ENCODE results near the gene EIF4A3.

EIF4A3 gene

DNA sequence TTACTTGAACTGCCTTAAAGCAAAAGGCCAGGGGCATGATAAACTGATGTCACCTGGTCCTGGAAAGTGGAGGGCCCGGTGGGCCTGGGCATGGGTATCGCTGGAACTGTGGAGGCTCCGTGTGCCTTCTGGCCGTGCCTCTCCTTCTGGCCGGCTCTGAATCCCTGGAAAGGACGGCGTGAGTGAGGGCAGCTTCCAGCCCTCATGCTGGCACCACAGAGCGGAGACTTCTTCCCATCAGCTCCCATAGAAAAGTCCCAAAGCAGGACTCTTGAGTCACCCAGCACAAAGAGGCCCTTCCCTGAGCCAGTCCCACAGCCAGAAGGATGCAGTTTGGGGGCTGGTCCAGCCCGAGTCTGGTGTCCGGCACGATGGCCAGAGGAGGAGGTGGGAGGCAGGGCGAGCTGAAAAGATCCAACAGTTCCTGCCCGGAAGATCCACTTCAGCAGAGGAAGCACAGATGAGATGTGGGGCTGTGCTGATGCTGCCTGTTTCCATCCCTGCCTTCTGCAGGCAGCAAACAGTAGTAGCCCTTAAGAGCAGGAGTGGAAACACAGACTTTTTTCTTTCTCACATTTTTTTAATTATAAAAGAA lies 37.8 kb downstream of the EIF4A3 start:
- TF ChIP-seq, protein P1, sequence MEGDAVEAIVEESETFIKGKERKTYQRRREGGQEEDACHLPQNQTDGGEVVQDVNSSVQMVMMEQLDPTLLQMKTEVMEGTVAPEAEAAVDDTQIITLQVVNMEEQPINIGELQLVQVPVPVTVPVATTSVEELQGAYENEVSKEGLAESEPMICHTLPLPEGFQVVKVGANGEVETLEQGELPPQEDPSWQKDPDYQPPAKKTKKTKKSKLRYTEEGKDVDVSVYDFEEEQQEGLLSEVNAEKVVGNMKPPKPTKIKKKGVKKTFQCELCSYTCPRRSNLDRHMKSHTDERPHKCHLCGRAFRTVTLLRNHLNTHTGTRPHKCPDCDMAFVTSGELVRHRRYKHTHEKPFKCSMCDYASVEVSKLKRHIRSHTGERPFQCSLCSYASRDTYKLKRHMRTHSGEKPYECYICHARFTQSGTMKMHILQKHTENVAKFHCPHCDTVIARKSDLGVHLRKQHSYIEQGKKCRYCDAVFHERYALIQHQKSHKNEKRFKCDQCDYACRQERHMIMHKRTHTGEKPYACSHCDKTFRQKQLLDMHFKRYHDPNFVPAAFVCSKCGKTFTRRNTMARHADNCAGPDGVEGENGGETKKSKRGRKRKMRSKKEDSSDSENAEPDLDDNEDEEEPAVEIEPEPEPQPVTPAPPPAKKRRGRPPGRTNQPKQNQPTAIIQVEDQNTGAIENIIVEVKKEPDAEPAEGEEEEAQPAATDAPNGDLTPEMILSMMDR (IDR thresholded peaks at IDR 0.05; ENCODE audit: insufficient read depth, missing control alignments), result no peak
- FAIRE-seq, result no peak
- DNase-seq (ENCODE audit: insufficient read length, low spot score), result no peak

DNA sequence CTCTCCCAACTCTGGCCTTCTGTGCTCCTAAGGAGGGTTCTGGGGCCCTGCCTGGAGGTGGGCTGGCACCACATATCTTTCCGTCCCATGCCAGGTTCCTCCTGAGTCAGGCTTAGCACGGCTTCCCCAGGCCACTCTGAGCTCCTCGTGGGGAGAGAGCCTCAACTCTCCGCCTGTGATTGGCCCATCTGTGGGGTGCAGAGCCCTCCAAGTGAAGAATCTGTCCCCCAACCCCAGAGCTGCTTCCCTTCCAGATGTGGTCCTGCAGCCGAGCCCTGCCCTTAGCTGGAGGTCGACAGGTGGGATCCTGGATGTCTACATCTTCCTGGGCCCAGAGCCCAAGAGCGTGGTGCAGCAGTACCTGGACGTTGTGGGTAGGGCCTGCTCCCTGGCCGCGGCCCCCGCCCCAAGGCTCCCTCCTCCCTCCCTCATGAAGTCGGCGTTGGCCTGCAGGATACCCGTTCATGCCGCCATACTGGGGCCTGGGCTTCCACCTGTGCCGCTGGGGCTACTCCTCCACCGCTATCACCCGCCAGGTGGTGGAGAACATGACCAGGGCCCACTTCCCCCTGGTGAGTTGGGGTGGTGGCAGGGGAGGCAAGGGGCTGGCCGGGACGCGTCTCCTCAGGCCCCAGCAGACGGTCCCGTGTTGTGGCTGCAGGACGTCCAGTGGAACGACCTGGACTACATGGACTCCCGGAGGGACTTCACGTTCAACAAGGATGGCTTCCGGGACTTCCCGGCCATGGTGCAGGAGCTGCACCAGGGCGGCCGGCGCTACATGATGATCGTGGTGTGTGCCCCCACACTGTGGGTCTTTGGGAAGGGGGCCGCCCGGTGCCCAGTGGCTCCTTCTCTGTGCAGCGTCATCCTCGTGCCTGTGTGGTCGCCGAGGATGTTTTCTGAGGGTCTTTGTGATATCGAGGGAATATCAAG lies 38.6 kb downstream of the EIF4A3 start:
- FAIRE-seq, result no peak
- TF ChIP-seq, protein P1 (IDR thresholded peaks at IDR 0.05; ENCODE audit: insufficient read depth, missing control alignments), result no peak

DNA sequence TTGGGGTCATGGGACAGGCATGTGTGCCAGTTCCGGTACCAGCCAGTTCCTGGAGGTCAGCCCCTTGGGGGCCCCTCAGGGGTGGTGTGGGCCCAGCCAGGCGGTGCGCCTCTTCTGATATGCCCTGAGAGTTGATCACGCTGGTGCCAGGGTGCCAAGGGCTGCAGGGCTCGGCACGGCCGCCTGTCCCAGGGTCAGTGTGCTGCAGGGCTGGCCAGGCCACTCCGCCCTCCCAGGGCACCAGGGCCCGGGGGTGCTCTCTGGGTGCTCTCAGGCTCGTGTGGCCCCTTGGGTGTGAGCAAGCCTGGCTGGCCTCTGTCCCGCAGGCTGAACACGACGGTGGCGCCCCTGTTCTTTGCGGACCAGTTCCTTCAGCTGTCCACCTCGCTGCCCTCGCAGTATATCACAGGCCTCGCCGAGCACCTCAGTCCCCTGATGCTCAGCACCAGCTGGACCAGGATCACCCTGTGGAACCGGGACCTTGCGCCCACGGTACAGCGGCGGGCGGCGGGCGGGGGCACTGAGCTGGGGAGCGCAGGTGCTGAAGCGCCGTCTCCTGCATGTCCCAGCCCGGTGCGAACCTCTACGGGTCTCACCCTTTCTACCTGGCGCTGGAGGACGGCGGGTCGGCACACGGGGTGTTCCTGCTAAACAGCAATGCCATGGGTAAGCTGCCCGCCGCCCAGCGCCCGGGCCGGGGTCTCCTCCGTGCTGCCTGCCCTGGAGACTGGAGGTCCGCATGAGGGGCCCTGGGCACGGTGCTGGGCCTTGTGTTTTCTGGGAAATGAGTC lies 39.5 kb downstream of the EIF4A3 start:
- no peak for DNase-seq (ENCODE audit: insufficient read length, low spot score)
- TF ChIP-seq, protein P1 (IDR thresholded peaks at IDR 0.05; ENCODE audit: insufficient read depth, missing control alignments), result no peak
- FAIRE-seq, result no peak

More for the DNA sequence above, 38.6 kb downstream of the EIF4A3 start:
- no peak for DNase-seq (ENCODE audit: insufficient read length, low spot score)

DNA sequence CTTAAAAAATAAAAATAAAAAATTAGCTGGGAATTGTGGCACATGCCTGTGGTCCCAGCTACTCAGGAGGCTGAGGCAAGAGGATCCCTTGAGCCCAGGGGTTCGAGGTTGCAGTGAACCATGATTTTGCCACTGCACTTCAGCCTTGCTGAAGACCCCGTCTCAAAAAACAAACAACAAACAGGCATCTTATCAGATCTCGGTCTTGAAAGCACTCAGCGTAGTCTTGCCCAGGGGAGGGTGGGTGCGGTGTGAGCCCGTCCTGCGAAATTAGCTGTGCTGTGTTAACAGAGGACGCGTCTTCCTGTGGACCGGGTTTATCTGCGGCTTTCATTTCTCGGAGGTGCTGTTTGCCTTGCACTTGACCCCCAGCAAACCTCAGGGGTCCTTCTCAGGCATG lies 40.2 kb downstream of the EIF4A3 start:
- TF ChIP-seq, protein P1 (IDR thresholded peaks at IDR 0.05; ENCODE audit: insufficient read depth, missing control alignments), result no peak
- no peak for DNase-seq (ENCODE audit: insufficient read length, low spot score)
- FAIRE-seq, result no peak

DNA sequence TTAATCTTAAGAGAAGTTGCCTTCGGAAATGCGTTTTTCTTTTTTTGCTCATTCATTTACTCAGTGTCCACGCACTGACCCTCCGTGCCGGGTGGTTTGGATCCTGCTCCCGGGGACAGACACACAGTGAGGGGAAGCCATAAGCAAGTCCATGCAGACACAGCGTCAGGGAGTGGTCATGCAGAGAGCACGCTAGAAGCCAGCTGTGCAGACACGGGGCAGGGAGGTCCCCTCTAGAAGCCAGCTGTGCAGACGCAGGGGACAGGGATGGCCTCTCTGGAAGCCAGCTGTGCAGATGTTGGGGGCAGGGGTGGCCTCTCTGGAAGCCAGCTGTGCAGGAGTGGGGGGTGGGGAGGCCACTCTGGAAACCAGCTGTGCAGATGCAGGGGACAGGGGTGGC lies 40.8 kb downstream of the EIF4A3 start:
- FAIRE-seq, result no peak
- no peak for DNase-seq (ENCODE audit: insufficient read length, low spot score)
- TF ChIP-seq, protein P1 (IDR thresholded peaks at IDR 0.05; ENCODE audit: insufficient read depth, missing control alignments), result no peak

DNA sequence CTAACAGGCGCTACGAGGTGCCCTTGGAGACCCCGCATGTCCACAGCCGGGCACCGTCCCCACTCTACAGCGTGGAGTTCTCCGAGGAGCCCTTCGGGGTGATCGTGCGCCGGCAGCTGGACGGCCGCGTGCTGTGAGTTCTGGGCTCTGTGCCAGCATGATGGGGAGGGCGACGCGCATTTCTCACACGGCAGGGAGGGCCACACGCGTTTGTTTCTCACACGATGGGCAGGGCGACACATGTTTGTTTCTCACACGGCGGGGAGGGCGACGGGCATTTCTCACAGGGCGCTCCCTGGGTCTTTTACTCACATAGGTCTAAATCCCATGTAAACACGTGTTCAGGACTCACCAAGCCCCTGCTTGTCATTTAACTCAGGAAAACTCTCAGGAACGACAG lies 41.2 kb downstream of the EIF4A3 start:
- DNase-seq (ENCODE audit: insufficient read length, low spot score) (no peak), FAIRE-seq (no peak)
- TF ChIP-seq, protein P1 (IDR thresholded peaks at IDR 0.05; ENCODE audit: insufficient read depth, missing control alignments), result no peak
